MM.1S (cell line): ENCODE measurements around the gene ARF1.

Source experiments
- CTCF ChIP-seq: fragments of 300-600 bp; sonication (generic); IDR thresholded peaks from 2 replicates; pipeline ENCODE4 v1.5.1; 2016; ENCODE audit warnings: antibody characterized with exemption, low read length, mixed read lengths
- EZH2 ChIP-seq: fragments of 300-600 bp; sonication (generic); optimal IDR thresholded peaks from 2 replicates; pipeline ENCODE3; 2017; ENCODE audit warnings: low read depth, mild to moderate bottlenecking, antibody characterized with exemption, low read length, mixed read lengths

- no peak for TF ChIP-seq CTCF
- TF ChIP-seq EZH2, result no peak
Measured at GRCh38 chr1:228145463-228146416, 63.2 kb downstream of the ARF1 start.
